Ishikawa (cell line): Measurements from ENCODE around the gene FRRS1.

Experiments used
- CEBPB ChIP-seq: IDR thresholded peaks from 2 replicates; pipeline ENCODE4 v1.6.1; 2012
- CREB1 ChIP-seq: IDR thresholded peaks from 2 replicates; pipeline ENCODE4 v1.6.1; 2012; ENCODE audit warnings: low read depth
- EP300 ChIP-seq: IDR thresholded peaks from 2 replicates; pipeline ENCODE4 v1.6.1; 2012; ENCODE audit warnings: borderline replicate concordance
- FOXM1 ChIP-seq: IDR thresholded peaks from 2 replicates; pipeline ENCODE4 v1.6.1; 2012; ENCODE audit warnings: low read depth, borderline replicate concordance
- NFIC ChIP-seq: IDR thresholded peaks from 2 replicates; pipeline ENCODE4 v1.6.1; 2012
- TCF12 ChIP-seq: IDR thresholded peaks from 2 replicates; pipeline ENCODE4 v1.6.1; 2012; ENCODE audit warnings: low read depth
- TF ChIP-seq, protein P1 (sequence below): IDR thresholded peaks from 2 replicates; pipeline ENCODE4 v1.6.1; 2012; ENCODE audit warnings: low read depth, mild to moderate bottlenecking

DNA sequence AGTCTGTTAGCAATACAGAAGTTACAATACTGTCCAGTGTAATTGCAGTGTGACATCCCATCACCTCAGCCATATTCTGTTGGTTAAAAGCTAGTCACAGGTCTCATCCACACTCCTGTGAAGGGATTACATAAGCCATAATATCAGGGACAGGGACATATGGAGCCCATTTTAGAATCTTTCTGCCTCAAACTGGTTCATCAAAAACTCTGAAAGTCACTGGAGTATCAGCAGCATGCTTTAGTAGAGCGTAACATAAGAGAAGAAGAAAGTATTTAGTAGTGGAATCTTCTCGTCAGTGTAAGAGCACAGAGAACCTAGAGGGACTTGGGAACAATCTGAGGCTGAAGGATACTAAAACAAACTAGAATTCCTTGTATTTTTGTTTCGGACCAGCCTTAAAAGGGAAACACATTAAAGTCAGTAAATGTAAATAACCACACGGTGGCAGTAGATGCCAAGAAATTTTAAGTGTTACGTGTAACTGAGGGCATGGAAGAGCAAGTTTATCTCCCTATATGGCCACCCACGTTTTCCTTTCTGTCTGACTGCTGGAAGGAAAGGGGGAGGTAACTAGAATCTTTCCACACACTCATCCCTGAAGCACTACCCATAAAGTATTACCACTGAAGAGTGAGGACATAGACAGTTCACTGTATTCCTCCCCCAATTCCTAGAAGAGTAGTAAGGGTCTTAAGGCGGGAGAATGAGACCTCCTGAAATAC lies 42.1 kb upstream of the FRRS1 start:
- TF ChIP-seq CREB1, result no peak
- TF ChIP-seq TCF12, result no peak
- TF ChIP-seq, protein P1, sequence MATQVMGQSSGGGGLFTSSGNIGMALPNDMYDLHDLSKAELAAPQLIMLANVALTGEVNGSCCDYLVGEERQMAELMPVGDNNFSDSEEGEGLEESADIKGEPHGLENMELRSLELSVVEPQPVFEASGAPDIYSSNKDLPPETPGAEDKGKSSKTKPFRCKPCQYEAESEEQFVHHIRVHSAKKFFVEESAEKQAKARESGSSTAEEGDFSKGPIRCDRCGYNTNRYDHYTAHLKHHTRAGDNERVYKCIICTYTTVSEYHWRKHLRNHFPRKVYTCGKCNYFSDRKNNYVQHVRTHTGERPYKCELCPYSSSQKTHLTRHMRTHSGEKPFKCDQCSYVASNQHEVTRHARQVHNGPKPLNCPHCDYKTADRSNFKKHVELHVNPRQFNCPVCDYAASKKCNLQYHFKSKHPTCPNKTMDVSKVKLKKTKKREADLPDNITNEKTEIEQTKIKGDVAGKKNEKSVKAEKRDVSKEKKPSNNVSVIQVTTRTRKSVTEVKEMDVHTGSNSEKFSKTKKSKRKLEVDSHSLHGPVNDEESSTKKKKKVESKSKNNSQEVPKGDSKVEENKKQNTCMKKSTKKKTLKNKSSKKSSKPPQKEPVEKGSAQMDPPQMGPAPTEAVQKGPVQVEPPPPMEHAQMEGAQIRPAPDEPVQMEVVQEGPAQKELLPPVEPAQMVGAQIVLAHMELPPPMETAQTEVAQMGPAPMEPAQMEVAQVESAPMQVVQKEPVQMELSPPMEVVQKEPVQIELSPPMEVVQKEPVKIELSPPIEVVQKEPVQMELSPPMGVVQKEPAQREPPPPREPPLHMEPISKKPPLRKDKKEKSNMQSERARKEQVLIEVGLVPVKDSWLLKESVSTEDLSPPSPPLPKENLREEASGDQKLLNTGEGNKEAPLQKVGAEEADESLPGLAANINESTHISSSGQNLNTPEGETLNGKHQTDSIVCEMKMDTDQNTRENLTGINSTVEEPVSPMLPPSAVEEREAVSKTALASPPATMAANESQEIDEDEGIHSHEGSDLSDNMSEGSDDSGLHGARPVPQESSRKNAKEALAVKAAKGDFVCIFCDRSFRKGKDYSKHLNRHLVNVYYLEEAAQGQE, result no peak
- TF ChIP-seq FOXM1, result no peak
- no peak for TF ChIP-seq EP300
- TF ChIP-seq NFIC, result no peak
- no peak for TF ChIP-seq CEBPB
